ENCODE results near the gene DYRK3. TPM values are rescaled to one million over a fixed set of nuclear protein-coding genes. Genes with fewer than 3 reads are reported as not detected.

DYRK3 gene
- total RNA-seq, 1 donor from 2014 or later, result 9.1 TPM

Other genes starting within 250 kb of the DYRK3 start
- 5.1 and 6.4 TPM in 2 replicates for gene IKBKE, start 165.1 kb upstream of the DYRK3 start, total RNA-seq
- gene RASSF5, start 128.0 kb upstream of the DYRK3 start, total RNA-seq, result 7.0 and 7.9 TPM in 2 replicates
- gene EIF2D, start 23.1 kb upstream of the DYRK3 start, total RNA-seq, result 36.8 and 39.5 TPM in 2 replicates
- gene MAPKAPK2, start 49.4 kb downstream of the DYRK3 start, total RNA-seq, result 60.8 and 64.9 TPM in 2 replicates
- gene IL19, start 135.2 kb downstream of the DYRK3 start, total RNA-seq, result not detected in 2 replicates
- gene IL10, start 137.0 kb downstream of the DYRK3 start, total RNA-seq, result not detected in 2 replicates
- not detected in 2 replicates for gene IL20, start 230.1 kb downstream of the DYRK3 start, total RNA-seq